HCT116 (cell line): ENCODE results near the gene TET2. TPM values are rescaled to one million over a fixed set of nuclear protein-coding genes. Genes with fewer than 3 reads are reported as not detected.

Experiments used
- ATAC-seq: fragments of 200-7000 bp; cut with Tn5 transposase; 2 replicates; pipeline ENCODE4 v1.9.1; 2020; ENCODE audit warnings: mild to moderate bottlenecking, moderate library complexity
- BruUV-seq: library from RNA; stranded (reverse); fragments of 400-500 nt; replicated peaks from 2 replicates; lab custom pipeline; 2021; lab: Mats Ljungman, UMichigan
- CTCF ChIA-PET: fragments of 300-600 bp; sonication (Branson Sonifier 250); formaldehyde crosslinking; loops from one replicate; lab custom pipeline; 2021; ENCODE audit warnings: antibody characterized with exemption; lab: Charles Lee
- POLR2A ChIA-PET: fragments of 300-600, 350-600 bp; sonication (Branson Sonifier 250); formaldehyde crosslinking; loops from one replicate; lab custom pipeline; 2021; ENCODE audit warnings: antibody characterized with exemption; lab: Charles Lee
- RAD21 ChIA-PET, 2 experiments: fragments of 300-600 bp; sonication (Branson Sonifier 250); formaldehyde crosslinking; loops; one replicate each; lab custom pipeline; 2023; ENCODE audit warnings: low total read pairs in 2 of 2; ENCODE audit not compliant: uncharacterized antibody in 2 of 2, unreplicated experiment in 2 of 2, low non-redundant PET in 1 of 2; lab: Charles Lee
- DNase-seq: peaks from one replicate; pipeline ENCODE4 v3.0.0-alpha.2; 2010; ENCODE audit warnings: low read depth, low spot score
- H2AFZ ChIP-seq: fragments of 200-600 bp; shearing (Covaris generic), sonication (generic); 2 replicates; pipeline ENCODE4 v1.6.1; 2017; ENCODE audit warnings: low read depth, mixed run types, mixed read lengths, antibody characterized with exemption, low read length; ENCODE audit not compliant: poor library complexity, severe bottlenecking
- H3K27ac ChIP-seq: 2 replicates; pipeline ENCODE4 v1.5.1; 2012; ENCODE audit warnings: low read depth, low read length
- H3K27me3 ChIP-seq: fragments of 200-600 bp; sonication (generic); 2 replicates; pipeline ENCODE4 v1.6.1; 2016; ENCODE audit warnings: mixed run types, low read length, mixed read lengths; ENCODE audit not compliant: insufficient read depth
- H3K36me3 ChIP-seq, 2 experiments: fragments of 200-500 bp in 1 of 2; fragments of 200-600 bp in 1 of 2; sonication (Bioruptor generic) in 1 of 2; sonication (generic) in 1 of 2; 2 replicates each; pipeline versions ENCODE4 v1.5.1 to v1.6.1; 2014 to 2016; ENCODE audit warnings: low read length in 2 of 2, inconsistent platforms in 1 of 2, mixed read lengths in 1 of 2, mixed run types in 1 of 2; ENCODE audit not compliant: insufficient read depth in 2 of 2, control insufficient read depth in 1 of 2
- H3K4me1 ChIP-seq, 2 experiments: fragments of 200-600 bp in 1 of 2; sonication (generic) in 1 of 2; 2 replicates each; pipeline versions ENCODE4 v1.5.1 to v1.6.1; 2012 to 2017; ENCODE audit warnings: low read length in 2 of 2, inconsistent platforms in 1 of 2, mild to moderate bottlenecking in 1 of 2, mixed read lengths in 1 of 2, mixed run types in 1 of 2, moderate library complexity in 1 of 2; ENCODE audit not compliant: insufficient read depth in 2 of 2, control insufficient read depth in 1 of 2
- H3K4me2 ChIP-seq: fragments of 200-600 bp; sonication (generic); 2 replicates; pipeline ENCODE4 v1.6.1; 2017; ENCODE audit warnings: mixed run types, low read length, mixed read lengths
- H3K4me3 ChIP-seq, 2 experiments: fragments of 200-600 bp in 1 of 2; sonication (generic) in 1 of 2; replicated peaks in 1 of 2; 2 replicates each; pipeline ENCODE4 v1.5.1; 2011 to 2016; ENCODE audit warnings: low read length in 2 of 2, control low read depth in 1 of 2, low read depth in 1 of 2, mild to moderate bottlenecking in 1 of 2, mixed read lengths in 1 of 2, mixed run types in 1 of 2
- H3K79me2 ChIP-seq: fragments of 200-600 bp; sonication (generic); 2 replicates; pipeline ENCODE4 v1.6.1; 2017; ENCODE audit warnings: mild to moderate bottlenecking, mixed run types, low read length, moderate library complexity, mixed read lengths; ENCODE audit not compliant: insufficient read depth
- H3K9ac ChIP-seq: fragments of 200-600 bp; sonication (generic); 2 replicates; pipeline ENCODE4 v1.6.1; 2016; ENCODE audit warnings: low read length, mixed read lengths
- H3K9me2 ChIP-seq: fragments of 200-600 bp; sonication (generic), shearing (Covaris generic); 2 replicates; pipeline ENCODE4 v1.6.1; 2017; ENCODE audit warnings: mixed run types, mild to moderate bottlenecking, moderate library complexity; ENCODE audit not compliant: insufficient read depth
- H3K9me3 ChIP-seq, 2 experiments: fragments of 200-500 bp in 1 of 2; fragments of 200-600 bp in 1 of 2; sonication (Bioruptor generic) in 1 of 2; sonication (generic) in 1 of 2; 2 replicates each; pipeline ENCODE4 v1.6.1; 2014 to 2017; ENCODE audit warnings: low read length in 2 of 2, mixed read lengths in 2 of 2, inconsistent platforms in 1 of 2, low read depth in 1 of 2, mild to moderate bottlenecking in 1 of 2, mixed run types in 1 of 2, moderate library complexity in 1 of 2; ENCODE audit not compliant: control insufficient read depth in 1 of 2, insufficient read depth in 1 of 2
- H4K20me1 ChIP-seq: fragments of 200-600 bp; sonication (generic), shearing (Covaris generic); 2 replicates; pipeline ENCODE4 v1.6.1; 2017; ENCODE audit warnings: mixed run types, mild to moderate bottlenecking, moderate library complexity; ENCODE audit not compliant: insufficient read depth
- ATF3 ChIP-seq: IDR thresholded peaks from 2 replicates; pipeline ENCODE4 v1.6.1; 2012
- CBX3 ChIP-seq: IDR thresholded peaks from 2 replicates; pipeline ENCODE4 v1.6.1; 2012; ENCODE audit warnings: low read depth
- CEBPB ChIP-seq: IDR thresholded peaks from 2 replicates; pipeline ENCODE4 v1.6.1; 2012; ENCODE audit warnings: low read depth
- CTCF ChIP-seq, 3 experiments: fragments of 200-600 bp in 1 of 3; sonication (generic) in 1 of 3; IDR thresholded peaks in 2 of 3; conservative IDR thresholded peaks in 1 of 3; 2 replicates each; pipeline ENCODE4 v1.5.1; 2012 to 2017; ENCODE audit warnings: low read depth in 2 of 3, low read length in 2 of 3, antibody characterized with exemption in 1 of 3, borderline replicate concordance in 1 of 3, control low read depth in 1 of 3, mild to moderate bottlenecking in 1 of 3, mixed read lengths in 1 of 3, mixed run types in 1 of 3, moderate library complexity in 1 of 3; ENCODE audit not compliant: insufficient read depth in 1 of 3
- EGR1 ChIP-seq: IDR thresholded peaks from 2 replicates; pipeline ENCODE4 v1.6.1; 2012; ENCODE audit warnings: low read depth
- ELF1 ChIP-seq: IDR thresholded peaks from 2 replicates; pipeline ENCODE4 v1.6.1; 2012; ENCODE audit warnings: low read depth, borderline replicate concordance
- EZH2 ChIP-seq: fragments of 200-600 bp; sonication (generic); IDR thresholded peaks from 2 replicates; pipeline ENCODE4 v1.6.1; 2017; ENCODE audit warnings: antibody characterized with exemption, mixed run types
- EZH2phosphoT487 ChIP-seq: fragments of 200-600 bp; IDR thresholded peaks from 2 replicates; pipeline ENCODE4 v1.6.1; 2018; ENCODE audit warnings: antibody characterized with exemption, borderline replicate concordance
- JUND ChIP-seq: IDR thresholded peaks from 2 replicates; pipeline ENCODE4 v1.6.1; 2012
- POLR2A ChIP-seq: IDR thresholded peaks from 2 replicates; pipeline ENCODE4 v1.7.0; 2011; ENCODE audit warnings: borderline replicate concordance; ENCODE audit not compliant: insufficient read depth, insufficient read length; ENCODE audit errors: extremely low read depth
- POLR2AphosphoS5 ChIP-seq: IDR thresholded peaks from 2 replicates; pipeline ENCODE4 v1.6.1; 2011; ENCODE audit warnings: mild to moderate bottlenecking, low read depth, low read length, moderate library complexity
- REST ChIP-seq: IDR thresholded peaks from 2 replicates; pipeline ENCODE4 v1.6.1; 2012; ENCODE audit warnings: low read depth
- SIN3A ChIP-seq: IDR thresholded peaks from 2 replicates; pipeline ENCODE4 v1.6.1; 2012; ENCODE audit warnings: low read depth
- SP1 ChIP-seq: IDR thresholded peaks from 2 replicates; pipeline ENCODE4 v1.6.1; 2012; ENCODE audit warnings: low read depth
- SRF ChIP-seq: IDR thresholded peaks from 2 replicates; pipeline ENCODE4 v1.6.1; 2012; ENCODE audit warnings: low read depth
- TCF7L2 ChIP-seq: IDR thresholded peaks from 2 replicates; pipeline ENCODE4 v1.7.0; 2011; ENCODE audit warnings: borderline replicate concordance, inconsistent platforms; ENCODE audit not compliant: insufficient read depth, insufficient read length; ENCODE audit errors: extremely low read depth
- YY1 ChIP-seq: IDR thresholded peaks from 2 replicates; pipeline ENCODE4 v1.6.1; 2011; ENCODE audit warnings: low read length, low read depth, moderate library complexity, mild to moderate bottlenecking; ENCODE audit not compliant: insufficient replicate concordance; ENCODE audit errors: extremely low read depth
- ZBTB33 ChIP-seq: IDR thresholded peaks from 2 replicates; pipeline ENCODE4 v1.6.1; 2011; ENCODE audit warnings: mild to moderate bottlenecking, low read length, moderate library complexity; ENCODE audit not compliant: insufficient replicate concordance; ENCODE audit errors: extremely low read depth
- ZFX ChIP-seq: fragments of 450-650 bp; IDR thresholded peaks from 2 replicates; pipeline ENCODE4 v1.6.1; 2017
- ZNF274 ChIP-seq: fragments of 200-500 bp; sonication (Bioruptor generic); IDR thresholded peaks from 2 replicates; pipeline ENCODE4 v1.6.1; 2014; ENCODE audit warnings: mild to moderate bottlenecking, low read depth, low read length, inconsistent platforms
- intact Hi-C: fragments of 100-400 bp; cut with micrococcal nuclease; formaldehyde crosslinking; loops from 2 replicates; pipeline ENCODE4 v1.10.0; 2022
- total RNA-seq: library from RNA; stranded (reverse); gene quantifications from one replicate; pipeline ENCODE4 v1.2.1, GENCODE V29; 2021; ENCODE audit not compliant: unreplicated experiment

Gene TET2
- total RNA-seq, 1 experiment from 2014 or later, result 9.7 TPM

- intact Hi-C loops, result no loop called here
- Histone ChIP-seq H3K36me3 (no peaks in the 10 kb centered on the region), H2AFZ (no peak overlapping the region), H3K27me3 (no peaks in the 10 kb centered on the region), H4K20me1 (no peaks in the 10 kb centered on the region), H3K4me2 (no peak overlapping the region), H3K4me3 (no peak overlapping the region), H3K9ac (no peak overlapping the region), H3K4me1 (peaks cover 0 to 6% of the 10 kb centered on the region in 2 experiments; a peak in 2 of 4 replicates), H3K9me2 (no peaks in the 10 kb centered on the region), H3K79me2 (no peaks in the 10 kb centered on the region), H3K27ac (no peak overlapping the region), H3K9me3 (no peaks in the 10 kb centered on the region)
- RAD21 ChIA-PET, result no interaction called here
- CTCF ChIA-PET, result no interaction called here
- POLR2A ChIA-PET, result no interaction called here
- BruUV-seq, result no TSS peak
- no peak for DNase-seq
- no peak for ATAC-seq
- TF ChIP-seq EZH2, result no peak
- no peak for TF ChIP-seq ZFX
- no peak for TF ChIP-seq SP1
- TF ChIP-seq SIN3A, result no peak
- no peak for TF ChIP-seq SRF
- TF ChIP-seq CBX3, result no peak
- no peak for TF ChIP-seq CEBPB
- no peak for TF ChIP-seq CTCF (IDR thresholded peaks at IDR 0.05 in 2 of 3, conservative IDR thresholded peaks at IDR 0.05 in 1 of 3; ENCODE audit: borderline replicate concordance in 1 of 3, insufficient read depth in 1 of 3, low read depth in 2 of 3, low read length in 2 of 3)
- TF ChIP-seq POLR2AphosphoS5, result no peak
- no peak for TF ChIP-seq ZNF274
- TF ChIP-seq TCF7L2, result no peak
- TF ChIP-seq ELF1, result no peak
- no peak for TF ChIP-seq POLR2A
- TF ChIP-seq YY1, result no peak
- no peak for TF ChIP-seq EZH2phosphoT487
- no peak for TF ChIP-seq ZBTB33
- TF ChIP-seq EGR1, result no peak
- TF ChIP-seq REST, result no peak
- no peak for TF ChIP-seq JUND
- no peak for TF ChIP-seq ATF3
Observed at GRCh38 chr4:105126311-105127169, 20.1 kb upstream of the TET2 start.
